ENCODE data around the gene SLIT3.

Gene SLIT3

GRCh38 chr5:168967882-168968620, 332.9 kb downstream of the SLIT3 start:
- no peak for DNase-seq (ENCODE audit: low read depth, low spot score)

- DNase-seq (ENCODE audit: low read depth, low spot score) = no peak
These were observed 335.3 kb downstream of the SLIT3 start for GRCh38 chr5:168965638-168966037.

- no peak for DNase-seq (ENCODE audit: low read depth, low spot score)
These were observed 336.8 kb downstream of the SLIT3 start for GRCh38 chr5:168964182-168964581.

- DNase-seq (ENCODE audit: low read depth, low spot score) = no peak
These were observed 338.6 kb downstream of the SLIT3 start for GRCh38 chr5:168962306-168962705.

GRCh38 chr5:168961681-168962080, 339.3 kb downstream of the SLIT3 start:
- DNase-seq (ENCODE audit: low read depth, low spot score) = no peak

- no peak for DNase-seq (ENCODE audit: low read depth, low spot score)
These were observed 340.4 kb downstream of the SLIT3 start for GRCh38 chr5:168960497-168960896.

- DNase-seq (ENCODE audit: low read depth, low spot score) = no peak
These were observed 347.6 kb downstream of the SLIT3 start for GRCh38 chr5:168953351-168953750.

GRCh38 chr5:168952196-168952595, 348.7 kb downstream of the SLIT3 start:
- no peak for DNase-seq (ENCODE audit: low read depth, low spot score)

- no peak for DNase-seq (ENCODE audit: low read depth, low spot score)
These were observed 349.2 kb downstream of the SLIT3 start for GRCh38 chr5:168951769-168952168.

GRCh38 chr5:168951356-168951755, 349.6 kb downstream of the SLIT3 start:
- no peak for DNase-seq (ENCODE audit: low read depth, low spot score)

GRCh38 chr5:168950241-168950951, 350.5 kb downstream of the SLIT3 start:
- no peak for DNase-seq (ENCODE audit: low read depth, low spot score)

- DNase-seq (ENCODE audit: low read depth, low spot score) = no peak
These were observed 352.2 kb downstream of the SLIT3 start for GRCh38 chr5:168948746-168949145.

- no peak for DNase-seq (ENCODE audit: low read depth, low spot score)
These were observed 353.6 kb downstream of the SLIT3 start for GRCh38 chr5:168947212-168947868.

- DNase-seq (ENCODE audit: low read depth, low spot score) = no peak
These were observed 354.6 kb downstream of the SLIT3 start for GRCh38 chr5:168946363-168946762.

- no peak for DNase-seq (ENCODE audit: low read depth, low spot score)
These were observed 356.9 kb downstream of the SLIT3 start for GRCh38 chr5:168944004-168944403.

GRCh38 chr5:168943091-168943884, 357.7 kb downstream of the SLIT3 start:
- DNase-seq (ENCODE audit: low read depth, low spot score) = no peak

- DNase-seq (ENCODE audit: low read depth, low spot score) = no peak
These were observed 359.0 kb downstream of the SLIT3 start for GRCh38 chr5:168941901-168942300.

GRCh38 chr5:168940712-168941111, 360.2 kb downstream of the SLIT3 start:
- no peak for DNase-seq (ENCODE audit: low read depth, low spot score)

GRCh38 chr5:168939887-168940544, 360.9 kb downstream of the SLIT3 start:
- no peak for DNase-seq (ENCODE audit: low read depth, low spot score)

- DNase-seq (ENCODE audit: low read depth, low spot score) = no peak
These were observed 361.7 kb downstream of the SLIT3 start for GRCh38 chr5:168939156-168939800.

- no peak for DNase-seq (ENCODE audit: low read depth, low spot score)
These were observed 364.4 kb downstream of the SLIT3 start for GRCh38 chr5:168936511-168936910.

All from activated CD4-positive, CD25-positive, alpha-beta regulatory T cell treated with anti-CD3 and anti-CD28 coated beads, Interleukin-2, amount 50 U/mL, for 16 hours (primary cell).